Stimulated activated CD8-positive, alpha-beta memory T cell treated with anti-CD3 and anti-CD28 coated beads, Interleukin-4, amount 100 ng/mL, for 1 hour (primary cell): Measurements from ENCODE around the gene UPP1.
"Not testable (repeated sequence)": the region's sequence is repeated elsewhere in the genome, so short reads cannot be mapped to it uniquely, and the experiment has no call there.

Source experiments
- DNase-seq, 2 donors: peaks; one replicate each; pipeline ENCODE4 v3.0.0-alpha.2; 2020; ENCODE audit warnings: low read depth in 2 of 2, low spot score in 1 of 2

Gene UPP1

DNA sequence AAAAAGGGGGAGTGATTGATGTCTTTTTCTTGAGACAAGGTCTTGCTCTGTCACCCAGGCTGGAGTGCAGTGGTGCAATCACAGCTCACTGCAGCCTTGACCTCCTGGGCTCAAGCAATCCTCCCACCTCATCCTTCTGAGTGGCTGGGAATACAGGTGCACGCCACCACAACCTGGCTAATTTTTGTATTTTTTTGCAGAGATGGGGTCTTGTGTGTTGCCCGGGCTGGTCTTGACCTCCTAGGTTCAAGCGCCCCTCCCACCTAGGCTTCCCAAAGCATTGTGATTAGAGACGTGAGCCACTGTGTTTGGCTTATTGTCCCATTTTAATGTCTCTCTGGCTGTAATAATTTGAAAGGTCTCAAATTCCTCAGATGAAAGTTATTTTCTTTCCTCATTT, 21.8 kb downstream of the UPP1 start:
- no peak for DNase-seq

DNA sequence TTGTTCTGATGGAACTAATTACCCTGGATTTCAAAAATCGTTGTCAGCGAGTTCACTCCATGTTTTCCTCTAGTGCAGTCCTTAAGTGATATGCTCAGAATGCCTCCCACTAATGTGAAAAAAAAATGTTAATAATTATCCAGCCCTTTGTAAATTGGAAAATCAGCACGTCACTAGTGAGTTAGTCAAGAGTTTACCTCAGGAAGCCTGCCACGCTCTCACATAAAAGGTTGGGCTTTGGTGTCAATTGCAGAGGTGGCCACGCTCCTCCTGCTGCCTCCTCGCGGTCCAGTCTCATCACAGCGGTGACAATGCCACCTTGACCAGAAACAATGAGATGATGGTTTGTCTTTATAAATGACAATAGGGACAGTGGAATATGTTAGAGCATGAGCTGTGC, 22.5 kb downstream of the UPP1 start:
- no peak for DNase-seq

DNA sequence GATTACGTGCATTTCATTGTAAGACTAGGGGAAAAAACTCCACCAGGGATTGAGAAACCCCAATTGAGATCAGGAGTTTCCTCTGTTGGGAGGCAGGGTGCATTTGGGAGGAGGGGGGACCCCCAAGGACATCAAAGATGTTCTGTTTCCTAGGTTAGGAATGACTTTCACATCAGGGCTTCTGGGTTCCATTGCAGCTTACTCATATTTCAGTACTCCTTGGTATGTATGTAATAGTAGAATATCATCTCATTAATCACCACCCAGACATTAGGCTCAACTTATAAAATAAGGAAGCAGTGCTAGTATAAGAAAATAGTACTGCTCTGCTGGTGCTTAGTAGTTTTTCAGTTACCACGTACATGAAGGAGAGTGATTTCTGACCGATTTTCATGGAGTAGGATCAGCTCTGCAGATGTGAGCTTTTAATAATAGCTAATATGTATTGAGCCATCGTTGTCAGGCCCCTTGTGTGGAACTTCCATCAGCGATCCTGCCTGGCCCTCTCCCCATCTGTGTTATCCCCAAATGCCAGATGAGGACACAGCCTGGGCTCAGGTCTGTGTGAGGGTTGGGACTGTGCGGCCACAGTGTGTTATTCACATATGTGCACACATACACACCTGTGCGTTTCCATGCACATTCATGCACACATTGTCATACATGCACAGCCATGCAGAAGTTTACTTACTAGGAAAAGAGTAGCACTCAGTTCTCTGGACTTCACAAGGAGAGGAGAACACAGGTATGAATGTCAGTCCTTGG, 23.5 kb downstream of the UPP1 start:
- DNase-seq, result no peak

DNA sequence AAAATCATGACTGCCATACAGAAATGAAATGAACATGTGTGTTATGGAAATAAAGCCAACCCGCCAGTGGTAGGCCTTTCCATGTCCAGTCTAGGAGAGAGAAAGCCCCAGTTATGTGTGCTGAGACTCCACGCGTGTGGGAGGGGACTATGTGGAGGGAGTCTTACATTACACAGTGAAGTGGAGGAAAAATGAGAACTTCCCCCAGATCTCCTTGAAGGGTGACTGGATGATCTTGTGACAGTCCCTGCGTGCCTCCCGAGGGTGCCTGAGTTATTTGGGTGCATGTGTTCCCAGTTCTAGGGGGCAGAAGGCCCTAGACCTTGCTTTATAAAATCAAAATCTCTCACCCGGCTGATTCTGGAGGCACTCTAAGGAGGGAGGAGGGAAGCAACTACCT, 24.2 kb downstream of the UPP1 start:
- no peak for DNase-seq

DNA sequence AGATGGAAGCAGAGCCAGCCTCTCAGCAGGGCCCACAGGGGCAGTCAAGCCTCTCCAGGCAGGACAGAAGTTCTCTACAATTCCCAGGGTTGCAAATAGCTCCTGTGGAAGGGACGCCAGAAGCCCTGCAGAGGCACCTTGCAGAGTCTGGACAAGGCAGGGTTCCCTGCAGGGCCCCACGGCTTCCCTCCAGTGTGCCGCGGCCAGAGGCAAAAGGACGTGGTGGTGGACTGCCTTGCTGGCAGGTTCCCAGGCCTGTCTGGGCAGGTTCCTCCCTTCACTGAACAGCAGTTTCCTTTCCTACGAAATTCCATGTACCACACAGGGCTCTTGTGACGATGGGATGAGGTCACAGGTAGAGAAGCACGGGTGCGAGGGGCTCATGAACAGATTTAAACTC, 25.1 kb downstream of the UPP1 start:
- DNase-seq, result no peak

DNA sequence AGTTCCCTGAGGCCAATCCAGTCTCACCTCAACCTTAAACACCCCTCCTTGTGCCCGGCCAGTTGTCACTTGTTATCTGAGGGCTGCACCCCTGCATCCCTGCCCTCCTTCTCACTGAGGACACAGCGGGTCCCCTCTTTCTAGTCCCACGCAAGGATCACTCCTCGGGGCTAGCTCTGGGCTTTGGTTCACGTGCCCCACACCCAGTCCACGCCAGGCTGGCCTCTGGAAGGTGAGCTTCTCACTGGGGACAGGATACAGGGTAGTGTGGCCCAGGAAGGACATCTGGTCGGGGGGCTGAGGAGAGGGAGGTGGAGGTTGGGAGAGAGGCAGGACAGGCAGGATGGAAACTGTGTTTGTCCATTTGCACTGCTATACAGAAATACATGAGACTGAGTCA, 25.5 kb downstream of the UPP1 start:
- no peak for DNase-seq

DNA sequence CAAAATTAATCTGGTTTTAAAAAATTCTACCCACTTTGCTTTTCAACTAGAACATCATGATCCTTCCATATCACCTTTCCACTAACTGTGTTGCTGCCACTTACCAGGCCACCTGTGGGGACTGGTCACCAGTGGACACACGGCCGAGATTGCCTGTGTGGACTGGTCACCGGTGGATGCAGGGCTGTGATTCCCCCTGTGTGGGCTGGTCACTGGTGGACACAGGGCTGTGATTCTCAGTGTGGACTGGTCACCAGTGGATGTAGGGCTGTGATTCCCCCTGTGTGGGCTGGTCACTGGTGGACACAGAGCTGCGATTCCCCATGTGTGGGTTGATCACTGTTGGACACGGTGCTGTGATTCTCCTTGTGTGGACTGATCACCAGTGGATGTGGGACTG, 27.0 kb downstream of the UPP1 start:
- no peak for DNase-seq

DNA sequence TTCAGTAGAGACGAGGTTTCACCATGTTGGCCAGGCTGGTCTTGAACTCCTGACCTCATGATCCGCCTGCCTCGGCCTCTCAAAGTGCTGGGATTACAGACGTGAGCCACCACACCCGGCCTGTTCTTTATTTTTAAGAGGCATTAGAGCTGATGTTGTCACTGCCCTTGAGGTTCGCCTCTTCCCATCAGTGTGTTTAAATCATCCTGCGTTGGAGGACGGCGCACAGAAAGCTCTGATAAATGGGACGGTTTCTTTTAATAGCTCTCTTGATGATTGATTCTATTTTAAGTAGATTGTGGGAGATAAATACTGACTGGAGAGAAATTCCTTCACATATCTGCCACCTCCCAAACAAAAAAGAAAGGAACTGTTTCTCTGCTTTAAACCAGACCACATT, 29.0 kb downstream of the UPP1 start:
- DNase-seq, result no peak

DNA sequence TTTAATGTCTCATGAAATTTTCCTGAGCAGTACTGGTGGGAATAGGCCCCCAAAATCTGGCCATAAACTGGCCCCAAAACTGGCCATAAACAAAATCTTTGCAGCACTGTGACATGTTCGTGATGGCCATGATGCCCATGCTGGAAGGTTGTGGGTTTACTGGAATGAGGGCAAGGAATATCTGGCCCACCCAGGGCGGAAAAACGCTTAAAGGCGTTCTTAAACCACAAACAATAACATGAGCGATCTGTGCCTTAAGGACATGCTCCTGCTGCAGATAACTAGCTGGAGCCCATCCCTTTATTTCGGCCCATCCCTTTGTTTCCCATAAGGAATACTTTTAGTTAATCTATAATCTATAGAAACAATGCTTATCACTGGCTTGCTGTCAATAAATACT, 31.5 kb downstream of the UPP1 start:
- DNase-seq, result not testable (repeated sequence)

DNA sequence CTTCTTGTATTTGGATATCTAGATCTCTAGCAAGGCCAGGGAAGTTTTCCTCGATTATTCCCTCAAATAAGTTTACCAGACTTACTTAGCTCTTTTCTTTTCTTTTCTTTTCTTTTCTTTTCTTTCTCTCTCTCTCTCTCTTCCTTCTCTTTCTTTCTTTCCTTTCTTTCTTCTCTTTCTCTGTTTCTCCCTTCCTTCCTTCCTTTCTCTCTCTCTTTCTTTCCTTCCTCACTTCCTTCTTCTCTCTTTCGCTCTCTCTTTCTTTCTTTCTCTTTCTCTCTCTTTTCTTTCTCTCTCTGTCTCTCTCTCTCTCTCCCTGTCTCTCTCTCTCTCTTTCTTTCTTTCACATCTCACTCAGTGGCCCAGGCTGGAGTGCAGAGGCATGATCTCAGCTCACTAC, 37.0 kb downstream of the UPP1 start:
- no peak for DNase-seq

DNA sequence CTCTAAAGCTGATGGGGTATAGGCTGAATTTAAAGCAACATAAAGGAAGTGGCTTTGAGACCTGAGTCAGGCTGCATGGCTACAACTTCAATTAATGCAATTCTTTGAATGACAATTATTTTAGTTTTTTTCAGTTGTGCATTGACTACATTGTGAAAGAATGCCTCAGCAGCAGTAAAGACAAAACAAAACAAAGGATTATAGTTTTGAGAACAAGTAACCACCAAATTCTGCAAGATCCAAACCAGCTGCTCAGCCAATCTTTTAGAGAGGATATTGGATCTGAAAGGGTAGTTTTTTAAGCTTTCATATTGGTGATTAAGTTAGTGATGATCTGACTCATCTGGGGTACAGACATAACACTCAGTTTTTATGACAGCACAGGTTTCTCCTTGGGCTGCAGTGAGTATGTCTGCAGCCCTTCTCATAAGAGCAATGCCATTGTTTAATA, 41.6 kb downstream of the UPP1 start:
- no peak for DNase-seq

DNA sequence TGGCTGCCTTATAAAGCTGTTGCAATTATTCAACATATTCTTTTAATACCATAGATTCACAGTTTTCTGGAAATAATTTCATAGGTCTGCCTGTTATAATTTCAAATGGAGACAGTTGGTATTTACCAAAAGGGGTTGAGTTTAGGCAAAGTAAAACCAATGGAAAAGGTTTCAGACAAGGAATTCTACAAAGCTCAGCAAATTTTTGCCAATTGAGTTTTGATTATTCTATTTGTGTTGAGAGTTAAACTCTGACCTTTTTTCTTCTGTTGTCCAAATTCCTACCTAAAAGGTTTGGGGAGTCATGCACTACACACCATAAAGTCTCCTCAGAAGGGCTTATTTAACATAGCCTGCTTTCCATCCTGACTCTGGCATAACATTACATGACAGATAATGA, 43.7 kb downstream of the UPP1 start:
- DNase-seq, result no peak

DNA sequence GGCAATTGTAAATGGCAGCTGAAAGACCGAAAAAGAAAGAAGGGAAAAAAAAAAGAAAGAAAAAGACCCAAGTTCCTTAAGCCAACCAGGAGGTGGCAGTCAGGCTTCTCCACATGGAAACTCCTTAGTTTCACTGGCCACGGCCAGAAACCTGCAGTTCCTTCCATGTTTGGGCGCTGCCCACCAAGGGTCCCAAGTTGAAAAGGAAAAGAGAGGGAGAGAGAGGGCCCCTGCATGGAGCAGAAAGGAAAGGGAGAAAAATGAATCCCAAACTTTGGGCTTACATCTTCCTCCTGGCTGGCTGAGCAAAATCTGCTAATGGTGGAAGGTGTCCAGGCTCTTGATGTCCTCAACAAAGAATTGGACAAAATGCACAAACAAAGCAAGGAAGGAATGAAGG, 50.4 kb downstream of the UPP1 start:
- no peak for DNase-seq

DNA sequence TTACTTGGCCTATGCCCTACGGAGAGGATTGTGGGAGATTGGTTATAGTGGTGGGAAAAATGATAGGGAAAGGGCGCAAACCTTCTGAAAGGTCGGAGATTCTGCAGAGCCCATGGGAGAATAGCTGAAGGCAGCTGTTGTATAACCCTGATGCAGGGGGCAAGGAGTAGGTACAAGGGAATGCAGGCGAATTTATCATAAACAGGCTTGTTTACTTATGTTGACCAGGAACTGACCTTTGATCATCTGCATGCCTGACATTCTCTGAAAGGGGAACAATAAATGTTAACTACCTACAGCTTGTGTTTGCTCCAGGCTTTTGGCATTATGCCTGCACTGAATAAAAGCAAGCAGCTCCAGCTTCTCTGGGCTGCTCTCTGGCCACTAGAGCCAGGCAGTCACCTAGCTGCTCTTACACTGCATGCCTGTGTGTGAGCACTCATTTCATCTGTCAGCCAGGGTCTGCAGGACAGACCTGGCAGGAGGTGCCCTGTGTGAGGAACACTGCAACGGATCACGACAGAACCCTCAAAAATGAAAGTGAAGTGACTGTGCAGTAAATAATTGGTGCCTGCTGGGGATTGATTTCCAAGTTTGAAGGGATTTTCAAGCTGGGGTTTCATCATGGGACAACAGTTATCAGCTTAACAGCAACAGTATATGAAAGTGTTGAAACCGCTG, 51.1 kb downstream of the UPP1 start:
- no peak for DNase-seq

DNA sequence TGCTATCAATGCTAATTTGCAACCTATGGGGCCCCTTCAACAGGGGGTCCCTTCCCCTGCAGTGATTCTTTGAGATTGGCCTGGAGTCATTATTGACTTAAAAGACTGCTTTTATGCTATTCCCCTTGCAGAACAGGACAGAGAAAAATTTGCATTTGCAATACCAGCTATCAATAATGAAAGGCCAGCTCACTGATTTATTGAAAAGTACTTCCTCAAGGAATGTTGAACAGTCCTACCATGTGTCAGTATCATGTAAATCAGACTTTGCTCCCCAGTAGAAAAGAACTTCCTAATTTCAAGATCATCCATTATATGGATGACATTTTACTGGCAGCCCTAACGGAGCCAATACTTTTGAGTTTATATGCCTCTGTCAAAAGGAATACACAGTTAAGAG, 52.5 kb downstream of the UPP1 start:
- no peak for DNase-seq

DNA sequence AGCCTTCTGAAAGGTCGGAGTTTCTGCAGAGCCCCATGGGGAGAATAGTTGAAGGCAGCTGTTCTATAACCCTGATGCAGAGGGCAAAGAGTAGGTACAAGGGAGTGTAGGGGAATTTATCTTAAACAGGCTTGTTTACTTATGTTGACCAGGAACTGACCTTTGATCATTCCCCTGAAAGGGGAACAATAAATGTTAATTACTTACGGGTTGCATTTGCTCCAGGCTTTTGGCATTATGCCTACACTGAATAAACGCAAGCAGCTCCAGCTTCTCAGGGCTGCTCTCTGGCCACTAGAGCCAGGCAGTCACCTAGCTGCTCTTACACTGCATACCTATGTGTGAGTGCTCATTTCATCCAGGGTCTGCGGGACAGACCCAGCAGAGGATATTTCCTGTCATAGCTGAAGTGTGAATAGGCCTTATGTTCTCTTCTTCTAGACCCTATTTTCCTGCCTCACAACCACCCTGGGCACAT, 55.3 kb downstream of the UPP1 start:
- no peak for DNase-seq

DNA sequence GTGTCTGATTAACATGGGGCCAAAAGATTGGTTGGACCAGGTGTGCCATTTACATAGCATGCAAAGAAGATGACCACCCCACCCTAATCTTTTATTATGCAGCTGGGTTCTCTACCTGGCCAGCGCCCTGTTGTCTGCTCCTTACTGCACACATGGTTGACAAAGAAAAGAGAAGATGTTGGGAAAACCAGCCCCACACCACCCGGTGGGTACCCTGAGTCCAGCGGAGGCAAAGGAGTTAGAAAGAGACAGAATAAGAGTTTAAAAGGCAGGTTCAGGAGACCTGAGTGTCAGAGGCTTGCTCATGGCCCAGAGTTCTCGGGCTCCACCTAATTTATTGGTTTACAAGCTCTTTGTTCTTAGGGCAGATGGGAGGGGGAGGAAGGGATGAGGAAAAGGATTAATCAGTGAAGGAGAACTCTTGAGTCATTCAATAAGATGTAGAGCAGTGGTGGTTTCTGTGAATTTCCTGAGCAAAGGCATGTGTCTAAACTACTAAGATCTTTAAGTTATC, 58.1 kb downstream of the UPP1 start:
- DNase-seq, result no peak

DNA sequence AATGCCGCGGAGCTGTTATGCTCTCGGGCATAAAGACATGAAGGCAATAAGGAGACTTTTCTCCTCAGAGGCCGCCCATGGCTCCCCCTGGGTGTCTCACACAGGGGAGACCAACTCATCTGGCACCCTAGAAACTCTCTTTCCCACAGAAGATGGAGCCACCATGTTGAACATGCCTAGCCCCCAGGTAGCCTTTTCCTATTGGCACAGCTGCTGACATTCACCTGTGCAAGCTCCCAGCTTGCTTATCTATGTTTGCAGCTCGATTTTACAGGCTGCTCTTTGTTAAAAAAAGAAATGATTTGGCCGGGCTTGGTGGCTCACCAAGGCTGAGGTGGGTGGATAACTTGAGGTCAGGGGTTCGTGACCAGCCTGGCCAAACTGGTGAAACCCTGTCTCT, 58.6 kb downstream of the UPP1 start:
- not testable (repeated sequence) for DNase-seq

DNA sequence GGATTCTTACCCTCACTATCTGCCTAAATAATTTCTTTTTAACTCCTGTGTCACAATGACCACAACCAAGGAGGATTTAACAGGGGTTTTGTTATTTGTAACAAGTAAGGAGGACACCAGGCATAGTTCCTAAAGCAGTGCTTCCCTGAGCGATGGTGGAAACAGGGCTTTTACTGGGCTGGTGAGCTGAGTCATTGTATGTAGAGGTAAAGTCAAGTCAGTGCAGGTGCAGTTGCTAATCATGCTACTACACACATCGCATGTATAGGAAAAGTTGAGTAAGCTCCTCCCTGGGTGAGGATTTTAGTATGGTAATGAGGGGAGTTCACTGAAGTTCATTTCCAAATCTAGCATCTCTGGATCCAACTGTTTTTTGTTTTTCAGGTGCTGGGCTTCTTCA, 59.2 kb downstream of the UPP1 start:
- DNase-seq, result no peak

DNA sequence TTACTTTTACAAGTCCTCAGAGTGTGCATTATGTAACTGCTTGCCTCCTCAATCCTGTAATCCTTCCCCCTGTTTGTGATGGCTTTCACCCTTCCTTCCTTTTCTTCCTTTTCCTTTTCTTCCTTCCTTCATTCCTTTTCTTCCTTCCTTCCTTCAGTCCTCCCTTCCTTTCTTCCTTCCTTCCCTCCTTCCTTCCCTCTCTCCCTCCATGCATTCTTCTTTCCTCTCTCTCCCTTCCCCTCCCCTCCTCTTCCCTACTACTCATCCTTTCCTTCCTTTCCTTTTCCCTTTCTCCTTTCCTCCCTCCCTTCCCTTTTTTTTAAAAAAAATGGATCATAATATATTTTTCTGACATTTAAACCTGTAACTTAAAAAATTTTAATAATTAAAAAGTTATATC, 60.0 kb downstream of the UPP1 start:
- DNase-seq, result no peak

DNA sequence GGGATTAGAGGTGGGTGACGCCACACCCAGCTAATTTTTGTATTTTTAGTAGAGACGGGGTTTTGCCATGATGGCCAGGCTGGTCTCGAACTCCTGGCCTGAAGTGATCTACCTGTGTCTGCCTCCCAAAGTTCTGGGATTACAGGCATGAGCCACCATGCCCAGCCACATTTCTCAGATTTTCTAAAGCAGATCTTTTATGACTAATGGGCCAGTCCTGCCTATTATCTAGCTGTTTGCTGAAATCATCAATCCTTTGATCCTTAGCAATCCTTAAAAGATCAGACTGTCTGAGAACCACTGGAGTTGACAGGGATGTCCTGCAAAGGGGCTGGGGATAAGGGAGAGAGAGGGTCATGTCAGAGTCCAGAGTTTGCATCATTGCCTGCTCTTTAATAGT, 61.0 kb downstream of the UPP1 start:
- DNase-seq, result no peak

DNA sequence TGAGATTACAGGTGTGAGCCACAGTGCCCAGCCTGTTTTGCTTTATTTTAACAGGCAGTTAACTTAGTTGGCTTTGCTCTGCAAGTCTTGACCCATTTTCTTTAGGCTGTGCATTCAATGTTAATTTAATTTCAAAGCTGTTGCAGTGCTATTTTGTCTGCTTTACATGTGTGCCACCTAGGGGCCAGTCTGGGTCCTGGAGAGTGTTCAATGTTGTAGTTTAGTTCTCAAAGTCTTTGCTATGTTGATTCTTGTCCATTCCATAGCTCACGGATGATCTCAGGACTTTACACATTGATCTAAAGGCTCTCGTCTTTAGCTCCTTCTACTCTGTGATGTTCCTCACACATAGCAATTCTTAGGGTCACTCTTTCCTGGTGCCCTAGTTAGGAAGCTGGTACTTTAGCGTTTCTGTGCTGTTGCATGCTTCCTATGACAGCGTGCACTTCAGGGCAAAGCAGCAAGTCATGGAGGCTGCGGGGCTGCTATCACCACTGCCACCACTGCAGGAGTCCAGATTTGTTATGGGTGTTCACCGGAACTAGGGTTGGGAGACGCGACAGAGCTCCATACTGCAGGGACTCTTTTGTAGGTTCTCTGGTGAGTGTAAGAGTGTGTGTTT, 65.8 kb downstream of the UPP1 start:
- DNase-seq, result no peak
